Activated CD4-positive, alpha-beta T cell treated with anti-CD3 and anti-CD28 coated beads for 36 hours (primary cell): ENCODE data around the gene RNF25. TPM values are rescaled to one million over a fixed set of nuclear protein-coding genes. Genes with fewer than 3 reads are reported as not detected.

Experiments
- ATAC-seq: fragments of 200-7000 bp; cut with Tn5 transposase; one replicate; pipeline ENCODE4 v1.10.0; 2021; ENCODE audit warnings: mild to moderate bottlenecking, moderate library complexity
- CTCF ChIA-PET: fragments of 350-600 bp; sonication (Branson Sonifier 250); formaldehyde crosslinking; loops from one replicate; lab custom pipeline; 2021; ENCODE audit warnings: antibody characterized with exemption; lab: Charles Lee
- POLR2A ChIA-PET: fragments of 350-600 bp; sonication (Branson Sonifier 250); formaldehyde crosslinking; loops from one replicate; lab custom pipeline; 2021; ENCODE audit warnings: antibody characterized with exemption, inconsistent platforms; lab: Charles Lee
- DNase-seq: peaks from one replicate; pipeline ENCODE4 v3.0.0-alpha.2; 2020
- H3K27ac Mint-ChIP-seq: one replicate; pipeline ENCODE4 v1.8.0; 2021; ENCODE audit warnings: mixed read lengths
- H3K27me3 Mint-ChIP-seq: one replicate; pipeline ENCODE4 v1.8.0; 2021; ENCODE audit warnings: mixed read lengths
- H3K36me3 Mint-ChIP-seq: one replicate; pipeline ENCODE4 v1.8.0; 2021; ENCODE audit warnings: low read depth, mixed read lengths
- H3K4me1 Mint-ChIP-seq: one replicate; pipeline ENCODE4 v1.8.0; 2021; ENCODE audit warnings: mixed read lengths
- H3K4me3 Mint-ChIP-seq: one replicate; pipeline ENCODE4 v1.8.0; 2021; ENCODE audit warnings: mild to moderate bottlenecking, moderate library complexity, mixed read lengths
- H3K9me3 Mint-ChIP-seq: one replicate; pipeline ENCODE4 v1.8.0; 2021; ENCODE audit warnings: low read depth, mixed read lengths
- intact Hi-C, 2 experiments: fragments of 100-400 bp; cut with DNase I in 1 of 2; cut with micrococcal nuclease in 1 of 2; formaldehyde crosslinking; loops; one replicate each; pipeline versions ENCODE4 v1.14.2 to v1.15.1; 2022 to 2024; cut with DNase I, micrococcal nuclease
- total RNA-seq, 2 experiments: library from RNA; stranded (reverse); gene quantifications; one replicate each; pipeline ENCODE4 v1.2.3, GENCODE V29; 2021

Gene RNF25
- total RNA-seq, 2 experiments from 2014 or later = 14.1 to 29.2 TPM

DNA sequence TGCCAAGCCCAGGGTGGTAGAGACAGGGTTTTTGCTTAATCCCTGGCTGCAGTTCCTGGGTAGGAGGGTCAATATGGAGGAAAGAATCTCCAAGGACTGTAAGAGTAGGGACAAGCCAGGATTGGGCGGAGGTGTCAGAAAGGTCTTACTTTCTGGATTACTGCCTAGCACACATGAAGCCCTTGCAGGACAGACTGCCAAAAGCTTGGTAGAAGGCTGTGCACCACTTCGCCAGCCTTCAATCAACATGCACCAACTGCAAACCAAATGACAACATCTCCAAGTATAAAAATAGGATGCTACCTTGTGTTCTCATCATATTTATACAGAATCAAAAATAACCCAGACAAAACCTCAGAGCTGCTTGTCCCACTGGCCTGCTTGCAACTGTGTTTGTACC is 16.1 kb downstream of the RNF25 start:
- Mint-ChIP-seq H3K4me3 (no peak overlapping the region), H3K36me3 (peaks cover 45% of the 10 kb centered on the region), H3K4me1 (peaks cover 29% of the 10 kb centered on the region), H3K9me3 (no peaks in the 10 kb centered on the region), H3K27ac (no peak overlapping the region), H3K27me3 (no peaks in the 10 kb centered on the region)
- CTCF ChIA-PET = interaction anchor here (0.7 kb wide), 1 partner anchor 319 kb away, joined by 4 read pairs; no protein-coding TSS in a partner anchor
- no peak for DNase-seq
- POLR2A ChIA-PET = interaction anchor here (0.6 kb wide), 1 partner anchor 10 kb away, joined by 3 read pairs; no protein-coding TSS in a partner anchor
- ATAC-seq = no peak
- intact Hi-C loops = loop anchor here (5.0 kb wide), 4 partner anchors 242 to 732 kb away; partner anchors contain the start of genes CNPPD1 (in 1 of the 2), DNPEP (in 1 of the 2) and RETREG2 (in 1 of the 2)

DNA sequence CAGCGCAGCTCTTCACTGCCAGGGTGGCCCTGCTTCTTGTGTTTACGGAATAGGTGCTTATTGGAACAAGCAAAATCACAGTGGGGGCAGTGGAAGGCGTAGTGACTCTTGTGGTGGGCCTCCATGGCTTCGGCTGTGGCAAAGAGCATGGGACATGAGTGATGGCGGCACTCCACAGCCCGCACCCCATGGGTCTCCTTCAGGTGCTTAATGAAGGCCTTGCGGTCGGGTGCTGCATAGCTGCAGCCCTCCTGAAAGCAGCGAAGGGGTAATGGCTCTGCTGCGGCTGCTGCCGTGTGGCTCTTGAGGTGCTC is 23.1 kb downstream of the RNF25 start:
- Mint-ChIP-seq H3K4me1 (peaks cover 12% of the 10 kb centered on the region), H3K36me3 (peaks cover 55% of the 10 kb centered on the region), H3K27ac (no peak overlapping the region), H3K4me3 (no peak overlapping the region), H3K9me3 (no peaks in the 10 kb centered on the region), H3K27me3 (no peaks in the 10 kb centered on the region)
- ChIA-PET CTCF (interaction anchor here (0.6 to 3.3 kb wide), 14 partner anchors 11 to 642 kb away, joined by 3 to 38 read pairs (median 4); partner anchors contain the start of genes BCS1L and ZNF142), POLR2A (interaction anchor here (1.0 kb wide), 1 partner anchor 79 kb away, joined by 3 read pairs; no protein-coding TSS in a partner anchor)
- intact Hi-C loops = loop anchor here (1.0 to 2.0 kb wide), 4 partner anchors 199 to 347 kb away; no protein-coding TSS in a partner anchor
- DNase-seq = no peak
- no peak for ATAC-seq

DNA sequence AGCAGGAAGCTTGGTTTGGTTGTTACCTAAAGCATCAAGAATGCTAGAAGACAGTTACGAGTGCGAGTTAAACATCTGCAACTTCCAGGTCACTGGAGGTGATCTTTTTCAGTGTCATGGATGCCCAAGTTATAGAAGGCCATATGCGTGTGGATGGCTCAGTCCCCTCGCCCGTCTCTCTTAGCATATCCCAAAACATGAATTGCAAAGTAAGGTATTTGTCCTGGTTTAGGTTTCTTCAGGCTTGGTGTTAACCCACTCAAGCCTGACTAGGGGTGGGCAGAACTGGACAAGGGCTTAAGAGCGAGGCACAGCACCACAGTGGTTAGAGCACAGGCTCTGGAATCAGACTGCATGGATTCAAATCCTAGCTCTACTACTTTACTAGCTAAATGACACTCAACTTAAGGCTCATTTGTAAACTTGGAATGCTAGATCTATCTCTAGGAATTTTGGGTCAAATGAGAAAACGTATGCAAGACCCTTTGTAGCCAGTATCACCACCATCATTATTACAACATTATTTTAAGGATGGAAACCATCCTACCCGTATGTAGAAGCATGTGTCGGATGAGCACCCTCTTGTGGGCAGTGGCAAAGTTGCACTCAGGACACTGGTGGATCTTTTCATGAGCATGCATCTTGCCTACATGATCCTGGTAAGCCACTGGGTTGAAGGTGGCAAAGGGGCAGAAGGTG is 23.6 kb downstream of the RNF25 start:
- Mint-ChIP-seq H3K4me3 (no peak overlapping the region), H3K4me1 (peaks cover 12% of the 10 kb centered on the region), H3K9me3 (no peaks in the 10 kb centered on the region), H3K36me3 (peaks cover 56% of the 10 kb centered on the region), H3K27me3 (no peaks in the 10 kb centered on the region), H3K27ac (no peak overlapping the region)
- intact Hi-C loops = loop anchor here (1.0 to 2.0 kb wide), 4 partner anchors 199 to 347 kb away; no protein-coding TSS in a partner anchor
- ChIA-PET POLR2A (interaction anchor here (1.0 kb wide), 1 partner anchor 78 kb away, joined by 3 read pairs; no protein-coding TSS in a partner anchor), CTCF (interaction anchor here (0.6 to 3.3 kb wide), 22 partner anchors 12 to 641 kb away, joined by 3 to 38 read pairs (median 4); partner anchors contain the start of genes BCS1L, PLCD4 and ZNF142)
- ATAC-seq (peak; percentile 88), DNase-seq (peak; percentile 72)

DNA sequence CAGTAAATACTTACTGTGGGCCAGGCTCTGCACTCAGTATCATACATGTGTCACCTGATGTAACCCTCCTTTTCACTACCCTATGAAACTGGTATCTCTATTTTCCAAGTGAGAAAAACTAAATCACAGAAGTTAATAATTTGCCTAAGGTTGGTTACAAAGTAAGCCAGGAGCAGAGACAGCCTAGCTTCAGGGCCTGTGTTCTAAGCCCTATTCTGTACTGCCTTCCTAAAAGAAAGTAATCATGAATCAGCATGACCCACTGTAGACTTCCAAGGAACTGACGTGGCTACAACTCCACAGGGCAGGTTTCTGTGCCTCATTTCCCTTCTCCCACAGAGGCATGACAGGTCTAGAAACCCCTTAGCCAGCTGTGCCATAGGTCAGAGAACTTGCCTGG is 26.7 kb downstream of the RNF25 start:
- Mint-ChIP-seq H3K36me3 (peaks cover 50% of the 10 kb centered on the region), H3K9me3 (no peaks in the 10 kb centered on the region), H3K4me3 (no peak overlapping the region), H3K4me1 (peaks cover 12% of the 10 kb centered on the region), H3K27ac (no peak overlapping the region), H3K27me3 (no peaks in the 10 kb centered on the region)
- intact Hi-C loops = no loop called here
- POLR2A ChIA-PET = interaction anchor here (0.6 kb wide), 1 partner anchor 37 kb away, joined by 3 read pairs; no protein-coding TSS in a partner anchor
- no peak for DNase-seq
- CTCF ChIA-PET = interaction anchor here (0.5 to 1.4 kb wide), 3 partner anchors 9 to 87 kb away, joined by 3 to 4 read pairs (median 4); no protein-coding TSS in a partner anchor
- no peak for ATAC-seq

DNA sequence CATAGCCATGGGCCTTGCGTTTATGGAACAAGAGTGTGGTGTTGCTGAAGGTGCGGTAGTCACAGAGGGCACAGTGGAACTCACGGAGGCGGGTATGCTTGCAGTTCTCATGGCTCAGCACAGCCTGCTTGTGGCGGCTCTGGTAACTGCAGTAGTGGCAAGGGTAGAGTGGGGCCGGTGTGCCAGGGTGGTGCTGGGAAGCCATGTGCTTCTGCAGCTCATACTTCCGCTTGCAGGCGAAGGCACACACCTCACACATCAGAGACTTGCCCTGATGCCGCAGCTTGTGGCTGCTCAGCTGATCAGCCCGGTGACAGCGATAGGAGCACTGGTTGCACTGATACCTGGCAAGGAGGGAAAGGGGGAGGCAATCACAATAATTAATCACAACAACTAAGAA is 27.1 kb downstream of the RNF25 start:
- Mint-ChIP-seq H3K4me3 (no peak overlapping the region), H3K36me3 (peaks cover 52% of the 10 kb centered on the region), H3K27me3 (no peaks in the 10 kb centered on the region), H3K9me3 (no peaks in the 10 kb centered on the region), H3K27ac (no peak overlapping the region), H3K4me1 (peaks cover 12% of the 10 kb centered on the region)
- ChIA-PET POLR2A (interaction anchor here (1.3 kb wide), 1 partner anchor 15 kb away, joined by 5 read pairs; the partner anchor contains the start of genes BCS1L and ZNF142), CTCF (interaction anchor here (0.5 to 1.2 kb wide), 2 partner anchors 14 to 87 kb away, joined by 3 to 4 read pairs; no protein-coding TSS in a partner anchor)
- DNase-seq = no peak
- intact Hi-C loops = no loop called here
- no peak for ATAC-seq

DNA sequence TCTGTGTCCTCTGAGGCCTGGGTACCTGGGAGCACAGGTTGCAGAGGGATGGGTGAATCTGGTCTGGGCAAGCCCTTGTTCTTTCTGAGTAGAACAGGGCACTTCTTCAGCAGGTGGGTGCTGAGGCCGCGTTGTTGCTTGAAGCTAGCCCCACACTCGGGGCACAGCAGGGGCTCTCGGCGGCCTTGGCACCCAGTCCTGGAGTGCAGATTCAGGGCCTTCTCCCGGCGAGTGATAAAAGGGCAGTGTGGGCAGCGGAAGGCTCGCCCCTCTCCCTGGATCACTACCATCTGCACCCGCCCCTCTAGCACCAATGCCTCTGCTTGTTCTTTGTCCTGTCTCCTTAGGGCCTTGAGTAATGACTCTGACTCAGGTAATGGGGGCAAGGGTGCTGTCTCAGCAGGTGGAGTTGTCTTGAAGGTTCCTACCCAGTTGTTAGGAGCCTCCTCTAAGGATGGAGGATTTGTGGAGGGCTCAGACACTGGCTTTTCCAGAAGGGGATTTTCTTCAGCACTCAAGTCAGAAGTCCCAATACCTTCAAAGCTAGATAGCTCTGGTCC is 28.0 kb downstream of the RNF25 start:
- H3K36me3 Mint-ChIP-seq = peaks cover 53% of the 10 kb centered on the region
- H3K27ac Mint-ChIP-seq = no peak overlapping the region
- no peaks in the 10 kb centered on the region for H3K9me3 Mint-ChIP-seq

DNA sequence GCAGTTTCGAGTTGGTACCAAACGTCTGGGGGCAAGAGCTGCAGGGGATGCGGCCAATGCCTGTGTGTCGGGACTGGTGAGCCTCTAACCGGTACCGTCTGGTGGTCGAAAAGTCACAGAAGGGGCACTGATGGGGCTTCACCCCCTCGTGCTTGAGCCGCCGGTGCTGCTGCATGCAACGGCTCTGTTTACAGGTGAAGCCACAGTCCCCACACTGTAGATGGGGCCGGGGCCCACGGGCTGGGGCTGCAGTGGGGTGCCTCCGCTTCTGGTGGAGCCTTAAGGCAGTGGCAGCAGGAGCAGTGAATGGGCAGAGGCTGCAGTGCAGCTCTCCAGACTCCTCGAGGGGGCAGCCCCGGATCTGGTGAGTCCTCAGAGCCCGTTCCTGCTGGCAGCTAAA is 29.0 kb downstream of the RNF25 start:
- no peak for ATAC-seq
- Mint-ChIP-seq H3K4me3 (no peak overlapping the region), H3K36me3 (peaks cover 53% of the 10 kb centered on the region), H3K4me1 (peaks cover 5% of the 10 kb centered on the region), H3K27ac (no peak overlapping the region), H3K9me3 (no peaks in the 10 kb centered on the region), H3K27me3 (no peaks in the 10 kb centered on the region)
- no peak for DNase-seq
- intact Hi-C loops = no loop called here
- POLR2A ChIA-PET = no interaction called here
- CTCF ChIA-PET = no interaction called here

More for the DNA sequence above, 28.0 kb downstream of the RNF25 start:
- Mint-ChIP-seq H3K4me3 (no peak overlapping the region), H3K27me3 (no peaks in the 10 kb centered on the region), H3K4me1 (peaks cover 12% of the 10 kb centered on the region)
- DNase-seq (no peak), ATAC-seq (no peak)
- intact Hi-C loops = no loop called here
- ChIA-PET CTCF (interaction anchor here (1.2 kb wide), 1 partner anchor 13 kb away, joined by 4 read pairs; no protein-coding TSS in a partner anchor), POLR2A (interaction anchor here (1.3 kb wide), 1 partner anchor 16 kb away, joined by 5 read pairs; the partner anchor contains the start of genes BCS1L and ZNF142)

DNA sequence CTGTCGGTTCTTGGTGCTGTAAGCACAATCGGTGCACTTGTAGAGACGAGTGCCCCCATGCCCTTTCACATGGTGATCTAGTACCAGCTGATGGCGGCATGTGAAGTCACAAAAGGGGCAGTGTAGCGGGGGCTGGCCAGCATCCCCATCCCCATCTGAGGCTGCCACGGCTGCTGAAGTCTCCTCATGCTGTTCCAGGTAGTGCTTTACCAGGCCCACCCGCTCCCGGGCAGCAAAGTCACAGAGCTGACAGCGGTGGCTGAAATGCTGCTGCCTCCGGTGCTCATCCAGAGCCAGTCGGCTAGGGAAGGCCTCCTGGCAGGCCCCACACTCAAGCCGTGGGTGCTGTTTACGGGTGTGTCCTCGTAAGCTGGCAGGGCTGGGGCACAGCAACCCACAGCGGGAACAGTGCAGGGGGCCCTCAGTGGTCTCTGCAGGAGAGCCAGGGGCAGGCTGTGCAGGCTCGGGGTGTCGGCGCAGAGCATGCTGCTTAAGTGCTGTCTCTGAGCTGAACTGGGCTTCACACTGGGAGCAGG is 29.6 kb downstream of the RNF25 start:
- no peaks in the 10 kb centered on the region for H3K9me3 Mint-ChIP-seq
- peaks cover 52% of the 10 kb centered on the region for H3K36me3 Mint-ChIP-seq
- no peak for DNase-seq
- no peak for ATAC-seq
- POLR2A ChIA-PET = interaction anchor here (0.6 kb wide), 1 partner anchor 38 kb away, joined by 4 read pairs; no protein-coding TSS in a partner anchor
- H3K4me1 Mint-ChIP-seq = no peaks in the 10 kb centered on the region
- H3K27ac Mint-ChIP-seq = no peak overlapping the region
- intact Hi-C loops = no loop called here
- no peak overlapping the region for H3K4me3 Mint-ChIP-seq
- no peaks in the 10 kb centered on the region for H3K27me3 Mint-ChIP-seq
- CTCF ChIA-PET = interaction anchor here (2.2 kb wide), 1 partner anchor 11 kb away, joined by 4 read pairs; no protein-coding TSS in a partner anchor

DNA sequence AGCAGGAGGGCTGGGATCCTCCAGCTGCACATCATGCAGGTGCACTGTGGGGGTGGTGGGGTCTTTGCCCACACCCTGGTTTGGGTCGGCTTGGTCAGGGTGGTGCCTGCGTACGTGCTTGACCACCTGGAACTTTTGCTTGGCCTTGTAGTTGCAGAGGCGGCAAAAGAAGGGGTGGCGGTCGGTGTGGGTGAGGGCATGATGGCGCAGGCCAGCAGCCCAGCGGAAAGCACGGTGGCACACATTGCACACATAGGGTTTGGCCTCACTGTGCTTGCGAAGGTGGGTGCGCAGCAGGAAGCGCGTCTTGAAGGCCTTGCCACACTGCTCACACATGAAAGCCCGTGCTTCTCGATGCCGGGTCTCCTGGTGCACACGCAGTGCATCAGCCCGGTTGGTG is 33.4 kb downstream of the RNF25 start:
- POLR2A ChIA-PET = no interaction called here
- CTCF ChIA-PET = no interaction called here
- Mint-ChIP-seq H3K36me3 (peaks cover 46% of the 10 kb centered on the region), H3K27me3 (no peaks in the 10 kb centered on the region), H3K9me3 (no peaks in the 10 kb centered on the region), H3K27ac (no peak overlapping the region), H3K4me3 (no peak overlapping the region), H3K4me1 (no peaks in the 10 kb centered on the region)
- intact Hi-C loops = no loop called here
- DNase-seq (no peak), ATAC-seq (no peak)

DNA sequence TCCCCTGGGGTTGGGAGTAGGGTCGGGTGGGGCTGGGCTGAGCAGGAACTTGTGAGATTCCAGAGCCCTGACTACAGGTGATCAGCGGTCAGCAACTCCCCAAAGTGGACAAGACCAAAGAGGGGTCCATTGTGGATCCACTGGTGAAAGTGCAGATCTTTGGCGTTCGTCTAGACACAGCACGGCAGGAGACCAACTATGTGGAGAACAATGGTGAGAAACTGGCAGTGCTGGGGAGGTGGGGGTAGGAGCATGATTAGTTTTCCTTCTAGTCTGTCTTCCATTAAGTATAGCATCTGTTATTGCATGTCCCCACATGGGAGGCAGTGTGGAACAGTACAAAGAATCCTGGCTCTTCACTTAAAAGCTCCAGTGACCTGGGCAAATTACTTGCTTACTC is 36.1 kb downstream of the RNF25 start:
- CTCF ChIA-PET = interaction anchor here (0.6 kb wide), 2 partner anchors 164 to 788 kb away, joined by 3 read pairs; no protein-coding TSS in a partner anchor
- ATAC-seq (no peak), DNase-seq (no peak)
- H3K27ac Mint-ChIP-seq = no peak overlapping the region
- H3K4me3 Mint-ChIP-seq = no peak overlapping the region
- H3K27me3 Mint-ChIP-seq = no peaks in the 10 kb centered on the region
- H3K9me3 Mint-ChIP-seq = no peaks in the 10 kb centered on the region
- H3K4me1 Mint-ChIP-seq = no peaks in the 10 kb centered on the region
- POLR2A ChIA-PET = interaction anchor here (0.6 kb wide), 1 partner anchor 20 kb away, joined by 8 read pairs; no protein-coding TSS in a partner anchor
- peaks cover 46% of the 10 kb centered on the region for H3K36me3 Mint-ChIP-seq
- intact Hi-C loops = no loop called here

DNA sequence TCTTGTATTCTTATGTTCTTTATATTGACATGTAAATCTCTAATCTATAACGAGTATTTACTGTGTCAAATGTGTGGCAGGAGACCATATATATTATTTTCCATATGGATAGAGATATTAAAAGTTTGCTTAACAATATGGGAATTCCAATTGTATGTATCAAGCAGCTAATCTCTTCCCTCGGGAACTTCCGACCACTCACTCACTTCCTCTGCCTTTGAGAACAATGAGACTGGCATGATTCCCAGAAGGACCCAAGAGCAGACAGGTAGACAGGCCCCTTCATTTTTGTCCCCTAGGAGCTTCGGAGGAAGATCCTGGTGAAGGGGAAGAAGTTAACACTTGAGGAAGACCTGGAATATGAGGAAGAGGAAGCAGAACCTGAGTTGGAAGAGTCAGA is 40.0 kb downstream of the RNF25 start:
- Mint-ChIP-seq H3K36me3 (peaks cover 14% of the 10 kb centered on the region), H3K27me3 (no peaks in the 10 kb centered on the region), H3K4me1 (peaks cover 3% of the 10 kb centered on the region), H3K4me3 (no peak overlapping the region), H3K9me3 (no peaks in the 10 kb centered on the region), H3K27ac (no peak overlapping the region)
- no peak for ATAC-seq
- intact Hi-C loops = no loop called here
- no peak for DNase-seq
- POLR2A ChIA-PET = no interaction called here
- CTCF ChIA-PET = interaction anchor here (0.6 to 1.2 kb wide), 2 partner anchors 13 to 294 kb away, joined by 3 to 4 read pairs; no protein-coding TSS in a partner anchor
